GM23338 (cell line): Measurements from ENCODE around the gene REEP1. TPM values are rescaled to one million over a fixed set of nuclear protein-coding genes. Genes with fewer than 3 reads are reported as not detected.
"Not testable (repeated sequence)": the region's sequence is repeated elsewhere in the genome, so short reads cannot be mapped to it uniquely, and the experiment has no call there.

ENCODE experiments used
- ATAC-seq: fragments of 200-7000 bp; cut with Tn5 transposase; 3 replicates; pipeline ENCODE4 v1.9.1; 2020
- DNase-seq: peaks from one replicate; pipeline ENCODE4 v3.0.0-alpha.2; 2015; ENCODE audit warnings: low spot score
- H2AFZ ChIP-seq: fragments of 200-600 bp; sonication (generic); 2 replicates; pipeline ENCODE4 v1.8.0; 2016; ENCODE audit warnings: antibody characterized with exemption, mild to moderate bottlenecking, moderate library complexity
- H3F3A ChIP-seq: fragments of 200-600 bp; sonication (generic); replicated peaks from 2 replicates; pipeline ENCODE4 v1.8.0; 2017; ENCODE audit warnings: antibody characterized with exemption, mixed run types, low read depth
- H3K27ac ChIP-seq: fragments of 200-600 bp; sonication (generic); 2 replicates; pipeline ENCODE4 v1.6.1; 2016; ENCODE audit warnings: low read depth
- H3K27me3 ChIP-seq: fragments of 200-600 bp; sonication (generic); 2 replicates; pipeline ENCODE4 v1.8.0; 2016; ENCODE audit warnings: mild to moderate bottlenecking, mixed run types, moderate library complexity; ENCODE audit not compliant: insufficient read depth
- H3K36me3 ChIP-seq: fragments of 200-600 bp; sonication (generic); 2 replicates; pipeline ENCODE4 v1.8.0; 2016; ENCODE audit warnings: mild to moderate bottlenecking; ENCODE audit not compliant: insufficient read depth
- H3K4me1 ChIP-seq: fragments of 200-600 bp; sonication (generic); 2 replicates; pipeline ENCODE4 v1.8.0; 2016; ENCODE audit warnings: mild to moderate bottlenecking, moderate library complexity; ENCODE audit not compliant: insufficient read depth
- H3K4me2 ChIP-seq: fragments of 200-600 bp; sonication (generic); 2 replicates; pipeline ENCODE4 v1.7.1; 2017; ENCODE audit warnings: mixed run types
- H3K4me3 ChIP-seq: fragments of 200-600 bp; sonication (generic); 2 replicates; pipeline ENCODE4 v1.6.1; 2016; ENCODE audit warnings: mixed run types
- H3K79me2 ChIP-seq: fragments of 200-600 bp; sonication (generic); replicated peaks from 2 replicates; pipeline ENCODE4 v1.8.0; 2017; ENCODE audit warnings: mild to moderate bottlenecking; ENCODE audit not compliant: insufficient read depth
- H3K9me2 ChIP-seq: fragments of 200-600 bp; sonication (generic); 2 replicates; pipeline ENCODE4 v1.8.0; 2017; ENCODE audit not compliant: insufficient read depth
- H4K20me1 ChIP-seq: fragments of 200-600 bp; sonication (generic); replicated peaks from 2 replicates; pipeline ENCODE4 v1.8.0; 2017; ENCODE audit warnings: mild to moderate bottlenecking; ENCODE audit not compliant: insufficient read depth
- H3K27ac Mint-ChIP-seq: 2 replicates; pipeline ENCODE4 v1.8.0; 2020; ENCODE audit warnings: inconsistent platforms, mild to moderate bottlenecking, moderate library complexity, mixed read lengths
- H3K27me3 Mint-ChIP-seq: 3 replicates; pipeline ENCODE4 v1.8.0; 2022; ENCODE audit warnings: low read depth, mild to moderate bottlenecking, moderate library complexity, mixed read lengths, inconsistent platforms; ENCODE audit not compliant: insufficient read depth, poor library complexity
- H3K36me3 Mint-ChIP-seq: 3 replicates; pipeline ENCODE4 v1.8.0; 2021; ENCODE audit warnings: low read depth, mild to moderate bottlenecking, inconsistent platforms, moderate library complexity, mixed read lengths
- H3K4me1 Mint-ChIP-seq: 3 replicates; pipeline ENCODE4 v1.8.0; 2020; ENCODE audit warnings: mild to moderate bottlenecking, inconsistent platforms, mixed read lengths
- H3K4me3 Mint-ChIP-seq: 3 replicates; pipeline ENCODE4 v1.8.0; 2021; ENCODE audit warnings: moderate library complexity, mild to moderate bottlenecking, inconsistent platforms, mixed read lengths
- H3K9me3 Mint-ChIP-seq: 3 replicates; pipeline ENCODE4 v1.8.0; 2020; ENCODE audit warnings: moderate library complexity, mild to moderate bottlenecking, inconsistent platforms, mixed read lengths
- EZH2 ChIP-seq: fragments of 200-600 bp; sonication (generic); IDR thresholded peaks from one replicate; pipeline ENCODE4 v1.8.0; 2017; ENCODE audit warnings: antibody characterized with exemption, mild to moderate bottlenecking, low read depth; ENCODE audit not compliant: unreplicated experiment
- JUNB ChIP-seq: IDR thresholded peaks from one replicate; pipeline ENCODE4 v1.6.1; 2016; ENCODE audit warnings: antibody characterized with exemption; ENCODE audit not compliant: unreplicated experiment
- POLR2AphosphoS5 ChIP-seq: IDR thresholded peaks from 2 replicates; pipeline ENCODE4 v1.6.1; 2016; ENCODE audit warnings: antibody characterized with exemption, low read depth
- STAT1 ChIP-seq: IDR thresholded peaks from one replicate; pipeline ENCODE4 v1.6.1; 2016; ENCODE audit warnings: antibody characterized with exemption; ENCODE audit not compliant: unreplicated experiment
- ZNF114 ChIP-seq: fragments of 250-450 bp; sonication (Bioruptor Pico); IDR thresholded peaks from 2 replicates; pipeline ENCODE4 v1.5.0; 2020; ENCODE audit warnings: mild to moderate bottlenecking, moderate library complexity
- ZNF331 ChIP-seq: fragments of 250-450 bp; sonication (Bioruptor Pico); IDR thresholded peaks from 2 replicates; pipeline ENCODE4 v1.5.0; 2020; ENCODE audit warnings: low read depth, mild to moderate bottlenecking, moderate library complexity
- polyA plus RNA-seq: library from polyadenylated mRNA; unstranded; fragments of >200 nt; fragmentation: Nextera tagmentation; extraction: Ambion mirVana; gene quantifications from 2 replicates; pipeline ENCODE4 v1.2.1, GENCODE V29; 2016
- total RNA-seq: library from RNA; depleted of rRNA; stranded (reverse); fragments of >200 nt; shearing (Covaris generic); gene quantifications from 2 replicates; pipeline ENCODE4 v1.2.3, GENCODE V29; 2014
- TF ChIP-seq, protein P1 (sequence below): fragments of 250-450 bp; sonication (Bioruptor Pico); IDR thresholded peaks from 2 replicates; pipeline ENCODE4 v1.5.0; 2020; ENCODE audit warnings: mild to moderate bottlenecking, moderate library complexity
- TF ChIP-seq, protein P2 (sequence below): IDR thresholded peaks from 2 replicates; pipeline ENCODE4 v1.6.1; 2016; ENCODE audit warnings: antibody characterized with exemption

REEP1 gene
- total and polyA plus RNA-seq, 2 experiments from 2014 or later = 1.6 to 1.8 TPM

DNA sequence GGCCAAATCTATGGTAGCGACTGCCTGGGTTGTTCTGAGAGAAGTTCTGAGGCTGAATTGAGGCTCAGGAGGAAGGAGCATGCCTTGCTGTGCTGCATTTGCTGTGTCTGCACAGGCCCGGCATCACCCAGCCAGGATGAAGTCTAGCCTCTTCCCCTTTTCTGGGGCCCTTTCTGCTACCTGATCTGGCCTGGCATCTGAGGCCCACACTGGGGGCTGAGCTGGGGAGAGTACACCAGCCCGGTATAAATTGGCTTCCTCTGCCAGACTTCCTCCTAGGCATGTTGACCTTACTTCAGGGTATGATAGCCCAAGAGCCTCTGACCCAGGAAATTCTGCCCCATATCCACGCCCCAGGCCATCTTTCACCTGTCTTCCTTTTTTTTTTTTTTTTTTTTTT lies 108.2 kb downstream of the REEP1 start (continued):
- TF ChIP-seq, protein P1, sequence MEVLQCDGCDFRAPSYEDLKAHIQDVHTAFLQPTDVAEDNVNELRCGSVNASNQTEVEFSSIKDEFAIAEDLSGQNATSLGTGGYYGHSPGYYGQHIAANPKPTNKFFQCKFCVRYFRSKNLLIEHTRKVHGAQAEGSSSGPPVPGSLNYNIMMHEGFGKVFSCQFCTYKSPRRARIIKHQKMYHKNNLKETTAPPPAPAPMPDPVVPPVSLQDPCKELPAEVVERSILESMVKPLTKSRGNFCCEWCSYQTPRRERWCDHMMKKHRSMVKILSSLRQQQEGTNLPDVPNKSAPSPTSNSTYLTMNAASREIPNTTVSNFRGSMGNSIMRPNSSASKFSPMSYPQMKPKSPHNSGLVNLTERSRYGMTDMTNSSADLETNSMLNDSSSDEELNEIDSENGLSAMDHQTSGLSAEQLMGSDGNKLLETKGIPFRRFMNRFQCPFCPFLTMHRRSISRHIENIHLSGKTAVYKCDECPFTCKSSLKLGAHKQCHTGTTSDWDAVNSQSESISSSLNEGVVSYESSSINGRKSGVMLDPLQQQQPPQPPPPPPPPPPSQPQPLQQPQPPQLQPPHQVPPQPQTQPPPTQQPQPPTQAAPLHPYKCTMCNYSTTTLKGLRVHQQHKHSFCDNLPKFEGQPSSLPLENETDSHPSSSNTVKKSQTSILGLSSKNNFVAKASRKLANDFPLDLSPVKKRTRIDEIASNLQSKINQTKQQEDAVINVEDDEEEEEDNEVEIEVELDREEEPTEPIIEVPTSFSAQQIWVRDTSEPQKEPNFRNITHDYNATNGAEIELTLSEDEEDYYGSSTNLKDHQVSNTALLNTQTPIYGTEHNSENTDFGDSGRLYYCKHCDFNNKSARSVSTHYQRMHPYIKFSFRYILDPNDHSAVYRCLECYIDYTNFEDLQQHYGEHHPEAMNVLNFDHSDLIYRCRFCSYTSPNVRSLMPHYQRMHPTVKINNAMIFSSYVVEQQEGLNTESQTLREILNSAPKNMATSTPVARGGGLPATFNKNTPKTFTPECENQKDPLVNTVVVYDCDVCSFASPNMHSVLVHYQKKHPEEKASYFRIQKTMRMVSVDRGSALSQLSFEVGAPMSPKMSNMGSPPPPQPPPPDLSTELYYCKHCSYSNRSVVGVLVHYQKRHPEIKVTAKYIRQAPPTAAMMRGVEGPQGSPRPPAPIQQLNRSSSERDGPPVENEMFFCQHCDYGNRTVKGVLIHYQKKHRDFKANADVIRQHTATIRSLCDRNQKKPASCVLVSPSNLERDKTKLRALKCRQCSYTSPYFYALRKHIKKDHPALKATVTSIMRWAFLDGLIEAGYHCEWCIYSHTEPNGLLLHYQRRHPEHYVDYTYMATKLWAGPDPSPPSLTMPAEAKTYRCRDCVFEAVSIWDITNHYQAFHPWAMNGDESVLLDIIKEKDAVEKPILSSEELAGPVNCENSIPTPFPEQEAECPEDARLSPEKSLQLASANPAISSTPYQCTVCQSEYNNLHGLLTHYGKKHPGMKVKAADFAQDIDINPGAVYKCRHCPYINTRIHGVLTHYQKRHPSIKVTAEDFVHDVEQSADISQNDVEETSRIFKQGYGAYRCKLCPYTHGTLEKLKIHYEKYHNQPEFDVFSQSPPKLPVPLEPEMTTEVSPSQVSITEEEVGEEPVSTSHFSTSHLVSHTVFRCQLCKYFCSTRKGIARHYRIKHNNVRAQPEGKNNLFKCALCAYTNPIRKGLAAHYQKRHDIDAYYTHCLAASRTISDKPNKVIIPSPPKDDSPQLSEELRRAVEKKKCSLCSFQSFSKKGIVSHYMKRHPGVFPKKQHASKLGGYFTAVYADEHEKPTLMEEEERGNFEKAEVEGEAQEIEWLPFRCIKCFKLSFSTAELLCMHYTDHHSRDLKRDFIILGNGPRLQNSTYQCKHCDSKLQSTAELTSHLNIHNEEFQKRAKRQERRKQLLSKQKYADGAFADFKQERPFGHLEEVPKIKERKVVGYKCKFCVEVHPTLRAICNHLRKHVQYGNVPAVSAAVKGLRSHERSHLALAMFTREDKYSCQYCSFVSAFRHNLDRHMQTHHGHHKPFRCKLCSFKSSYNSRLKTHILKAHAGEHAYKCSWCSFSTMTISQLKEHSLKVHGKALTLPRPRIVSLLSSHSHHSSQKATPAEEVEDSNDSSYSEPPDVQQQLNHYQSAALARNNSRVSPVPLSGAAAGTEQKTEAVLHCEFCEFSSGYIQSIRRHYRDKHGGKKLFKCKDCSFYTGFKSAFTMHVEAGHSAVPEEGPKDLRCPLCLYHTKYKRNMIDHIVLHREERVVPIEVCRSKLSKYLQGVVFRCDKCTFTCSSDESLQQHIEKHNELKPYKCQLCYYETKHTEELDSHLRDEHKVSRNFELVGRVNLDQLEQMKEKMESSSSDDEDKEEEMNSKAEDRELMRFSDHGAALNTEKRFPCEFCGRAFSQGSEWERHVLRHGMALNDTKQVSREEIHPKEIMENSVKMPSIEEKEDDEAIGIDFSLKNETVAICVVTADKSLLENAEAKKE = no peak
- no peak for TF ChIP-seq ZNF114 (CRISPR knock-in tag)
- TF ChIP-seq POLR2AphosphoS5 = no peak
- TF ChIP-seq JUNB = no peak
- no peak for TF ChIP-seq ZNF331 (CRISPR knock-in tag)
- TF ChIP-seq, protein P2, sequence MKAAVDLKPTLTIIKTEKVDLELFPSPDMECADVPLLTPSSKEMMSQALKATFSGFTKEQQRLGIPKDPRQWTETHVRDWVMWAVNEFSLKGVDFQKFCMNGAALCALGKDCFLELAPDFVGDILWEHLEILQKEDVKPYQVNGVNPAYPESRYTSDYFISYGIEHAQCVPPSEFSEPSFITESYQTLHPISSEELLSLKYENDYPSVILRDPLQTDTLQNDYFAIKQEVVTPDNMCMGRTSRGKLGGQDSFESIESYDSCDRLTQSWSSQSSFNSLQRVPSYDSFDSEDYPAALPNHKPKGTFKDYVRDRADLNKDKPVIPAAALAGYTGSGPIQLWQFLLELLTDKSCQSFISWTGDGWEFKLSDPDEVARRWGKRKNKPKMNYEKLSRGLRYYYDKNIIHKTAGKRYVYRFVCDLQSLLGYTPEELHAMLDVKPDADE = no peak
- no peak for TF ChIP-seq EZH2
- TF ChIP-seq STAT1 = no peak

DNA sequence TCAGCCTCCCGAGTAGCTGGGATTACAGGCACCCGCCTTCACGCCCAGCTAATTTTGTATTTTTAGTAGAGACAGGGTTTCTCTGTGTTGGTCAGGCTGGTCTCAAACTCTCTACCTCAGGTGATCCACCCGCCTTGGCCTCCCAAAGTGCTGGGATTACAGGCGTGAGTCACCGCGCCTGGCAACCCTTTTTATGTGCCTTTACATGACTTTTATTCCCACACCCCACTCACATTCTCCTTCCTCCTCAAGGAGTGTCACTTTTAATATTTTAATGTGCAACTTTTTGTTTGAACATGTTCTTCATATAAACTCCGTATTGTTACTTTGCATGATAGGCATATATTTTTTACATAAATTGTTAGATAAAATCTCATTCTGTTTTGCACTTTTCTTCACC lies 108.9 kb downstream of the REEP1 start:
- not testable (repeated sequence) for H3K4me3 Mint-ChIP-seq, H3K4me3 ChIP-seq, H3F3A ChIP-seq, H3K9me3 Mint-ChIP-seq, H3K27me3 Mint-ChIP-seq, H3K36me3 ChIP-seq, H3K27ac Mint-ChIP-seq, ATAC-seq, H2AFZ ChIP-seq, H3K27me3 ChIP-seq, H3K27ac ChIP-seq, H3K4me2 ChIP-seq, H3K4me1 ChIP-seq, H3K36me3 Mint-ChIP-seq, H4K20me1 ChIP-seq, H3K9me2 ChIP-seq, DNase-seq, H3K79me2 ChIP-seq
- peaks cover 20% of the 10 kb centered on the region for H3K4me1 Mint-ChIP-seq
